Activated CD4-positive, alpha-beta T cell treated with anti-CD3 and anti-CD28 coated beads, Interleukin-2, amount 10 ng/mL, durations not matched to agents 24 days and 14 days (primary cell): ENCODE data around the gene AMMECR1. TPM values are rescaled to one million over a fixed set of nuclear protein-coding genes. Genes with fewer than 3 reads are reported as not detected.
"Not testable (repeated sequence)": the region's sequence is repeated elsewhere in the genome, so short reads cannot be mapped to it uniquely, and the experiment has no call there.

Experiments used
- DNase-seq: peaks from one replicate; pipeline ENCODE4 v3.0.0; 2022
- H3K27ac Mint-ChIP-seq: one replicate; pipeline ENCODE4 v1.8.0; 2022; ENCODE audit warnings: mild to moderate bottlenecking, mixed read lengths
- H3K27me3 Mint-ChIP-seq: one replicate; pipeline ENCODE4 v1.8.0; 2022; ENCODE audit warnings: mixed read lengths
- H3K36me3 Mint-ChIP-seq: one replicate; pipeline ENCODE4 v1.8.0; 2022; ENCODE audit warnings: low read depth, mild to moderate bottlenecking, mixed read lengths
- H3K4me1 Mint-ChIP-seq: one replicate; pipeline ENCODE4 v1.8.0; 2021; ENCODE audit warnings: mixed read lengths
- H3K4me3 Mint-ChIP-seq: one replicate; pipeline ENCODE4 v1.8.0; 2022; ENCODE audit warnings: mild to moderate bottlenecking, moderate library complexity, mixed read lengths
- H3K9me3 Mint-ChIP-seq: one replicate; pipeline ENCODE4 v1.8.0; 2021; ENCODE audit warnings: mixed read lengths
- intact Hi-C: fragments of 100-400 bp; cut with micrococcal nuclease; formaldehyde crosslinking; loops from one replicate; pipeline ENCODE4 v1.15.1; 2023
- total RNA-seq: library from RNA; stranded (reverse); gene quantifications from 2 replicates; pipeline ENCODE4 v1.2.3, GENCODE V29; 2022

Gene AMMECR1
- 12.2 and 15.0 TPM in 2 replicates for total RNA-seq

DNA sequence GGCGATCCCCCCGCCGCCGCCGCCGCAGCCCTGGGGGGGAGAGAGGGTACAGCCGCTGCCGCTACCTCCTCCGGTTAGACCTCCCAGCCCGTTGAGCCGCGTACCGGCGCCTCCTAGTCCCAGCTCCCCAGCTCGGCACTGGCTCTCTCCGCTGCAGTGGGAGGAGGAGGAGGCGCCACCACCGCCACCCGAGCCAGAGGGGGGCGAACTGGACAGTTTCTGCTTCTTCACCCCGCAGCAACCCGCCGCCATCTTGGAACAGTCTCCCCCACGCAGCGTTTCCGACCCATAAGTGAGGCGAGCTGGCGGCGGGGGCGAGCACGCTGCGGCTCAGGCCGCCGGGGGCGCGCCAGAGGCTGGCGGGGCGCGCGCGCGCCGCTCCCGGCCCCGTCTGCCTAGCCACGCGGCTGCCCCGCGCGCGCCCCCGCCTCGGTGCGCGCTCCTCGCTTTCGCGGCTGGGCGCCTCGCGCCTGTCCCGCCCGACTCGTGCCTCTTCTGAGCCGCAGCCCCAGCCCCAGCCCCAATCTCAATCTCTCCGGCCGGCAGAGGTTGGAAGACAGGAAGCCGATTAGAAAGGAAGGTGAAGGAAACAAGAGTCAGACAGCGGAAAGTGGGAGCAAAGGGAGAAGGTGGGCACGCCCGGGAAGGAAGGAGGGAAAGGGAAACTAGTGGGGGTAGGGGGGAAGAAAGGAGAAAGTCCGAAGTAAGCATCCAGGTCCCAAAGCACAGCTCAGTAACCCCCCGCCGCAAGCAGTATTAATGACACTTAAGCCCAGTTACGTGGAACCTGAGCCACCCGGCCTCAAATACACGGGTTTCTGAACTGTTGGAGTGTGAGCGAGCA, at the start of gene AMMECR1:
AMMECR1 (minus strand) TSS at position 266 of the 844 bp plus-strand sequence; CDS start at position 252, 14 bp downstream.
- H3K27me3 Mint-ChIP-seq: peaks cover 5% of the 10 kb centered on the region
- H3K27ac Mint-ChIP-seq: peak within 1 kb of the TSS; percentile 97
- peak; percentile 93 for DNase-seq
- intact Hi-C loops: loop anchor here (5.0 to 10.0 kb wide), 4 partner anchors 94 to 783 kb away; partner anchors contain the start of gene NXT2
- H3K36me3 Mint-ChIP-seq: no peaks in the 10 kb centered on the region
- peaks cover 14% of the 10 kb centered on the region for H3K4me1 Mint-ChIP-seq
- no peaks in the 10 kb centered on the region for H3K9me3 Mint-ChIP-seq
- H3K4me3 Mint-ChIP-seq: peak within 1 kb of the TSS; percentile 97

DNA sequence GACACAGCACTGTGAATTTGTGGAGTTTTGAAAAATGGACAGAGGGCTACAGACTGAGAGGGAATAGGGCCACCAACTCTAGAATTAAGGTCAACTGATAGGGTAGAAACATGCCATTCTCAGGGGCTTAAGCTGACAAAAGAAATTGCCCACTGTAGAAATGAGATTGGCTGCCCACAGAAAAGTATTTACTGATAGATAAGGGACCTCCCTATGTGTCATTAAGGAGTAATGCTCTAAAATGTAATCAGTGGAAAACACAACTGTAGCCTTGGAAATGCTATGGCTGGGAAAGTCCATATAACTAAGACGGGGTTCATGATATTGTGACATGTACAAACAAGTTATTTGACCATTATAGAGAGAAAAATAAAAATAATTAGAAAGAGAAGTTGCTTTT, 45.4 kb upstream of the AMMECR1 start:
- no peaks in the 10 kb centered on the region for H3K27me3 Mint-ChIP-seq
- intact Hi-C loops: no loop called here
- no peaks in the 10 kb centered on the region for H3K36me3 Mint-ChIP-seq
- no peak for DNase-seq
- H3K27ac Mint-ChIP-seq: no peak overlapping the region
- no peaks in the 10 kb centered on the region for H3K4me1 Mint-ChIP-seq
- no peak overlapping the region for H3K4me3 Mint-ChIP-seq
- no peaks in the 10 kb centered on the region for H3K9me3 Mint-ChIP-seq

DNA sequence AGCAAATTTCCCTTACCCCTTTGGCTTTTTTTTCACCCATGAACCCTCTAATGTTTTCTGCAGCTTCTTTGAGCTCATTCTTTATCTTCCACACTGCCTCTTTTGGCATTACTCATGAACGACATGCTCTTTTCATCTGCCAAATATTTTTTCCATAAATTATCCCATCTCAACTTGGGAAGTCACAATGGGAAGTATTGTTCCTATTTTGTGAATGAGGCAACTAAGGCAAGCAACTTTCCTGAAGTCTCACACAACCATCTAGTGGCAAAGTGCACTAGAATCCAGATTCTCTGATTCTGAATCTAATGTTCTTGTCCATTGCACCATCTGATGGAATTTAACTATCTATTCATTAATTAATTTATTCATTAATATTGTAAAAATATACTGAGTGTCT, 41.4 kb upstream of the AMMECR1 start:
- Mint-ChIP-seq H3K9me3 (no peaks in the 10 kb centered on the region), H3K4me1 (no peaks in the 10 kb centered on the region), H3K4me3 (no peak overlapping the region), H3K36me3 (no peaks in the 10 kb centered on the region), H3K27me3 (peaks cover 2% of the 10 kb centered on the region), H3K27ac (no peak overlapping the region)
- intact Hi-C loops: no loop called here
- DNase-seq: no peak

DNA sequence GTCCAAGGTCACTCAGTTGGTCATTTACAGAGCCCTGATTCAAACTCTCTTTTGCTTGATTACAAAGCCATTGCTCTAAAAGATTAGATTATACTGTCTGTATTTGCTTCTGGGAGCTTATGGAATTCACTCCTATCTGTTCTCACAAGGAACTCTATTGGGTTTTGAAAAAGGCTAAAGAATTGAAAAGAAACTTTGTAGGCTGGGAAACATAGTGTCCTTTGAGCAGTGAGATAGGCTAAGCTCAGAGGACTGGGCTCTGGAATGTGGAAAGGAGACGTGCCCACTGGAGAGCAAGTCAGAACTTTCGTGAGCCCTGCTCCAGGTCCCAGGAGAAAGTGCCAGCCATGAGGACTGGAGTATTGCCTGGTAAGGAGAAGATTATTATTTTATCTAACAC, 40.7 kb upstream of the AMMECR1 start, which contains the start of gene RTL9:
RTL9 (plus strand) TSS at position 301 of the 400 bp plus-strand sequence. CDS start 91,770 bp downstream, outside the sequence.
- Mint-ChIP-seq H3K9me3 (no peaks in the 10 kb centered on the region), H3K27ac (no peak within 1 kb of the TSS), H3K36me3 (no peaks in the 10 kb centered on the region), H3K4me1 (no peaks in the 10 kb centered on the region), H3K27me3 (peaks cover 2% of the 10 kb centered on the region), H3K4me3 (no peak within 1 kb of the TSS)
- no peak for DNase-seq
- intact Hi-C loops: no loop called here

DNA sequence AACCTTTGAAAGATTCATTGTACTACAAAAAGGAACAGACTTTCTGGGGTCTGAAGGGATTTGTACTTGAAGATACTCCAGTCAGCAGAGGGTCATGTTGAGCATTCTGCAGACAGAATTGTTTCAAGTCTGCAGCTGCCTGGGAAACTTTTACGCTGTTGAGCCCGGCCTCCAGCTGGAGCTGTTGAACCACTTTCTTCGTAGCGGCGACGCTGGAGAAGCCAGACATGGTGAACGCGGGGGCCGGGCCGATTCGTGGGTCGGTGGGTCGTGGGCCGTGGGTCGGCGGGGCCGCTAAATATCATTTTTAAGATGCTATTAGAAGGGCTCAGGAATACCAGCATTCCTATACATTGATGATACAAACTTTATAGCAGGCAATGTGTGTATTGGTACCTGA, 28.8 kb upstream of the AMMECR1 start:
- Mint-ChIP-seq H3K9me3 (no peaks in the 10 kb centered on the region), H3K4me1 (no peaks in the 10 kb centered on the region), H3K27me3 (no peaks in the 10 kb centered on the region), H3K27ac (no peak overlapping the region), H3K4me3 (no peak overlapping the region), H3K36me3 (no peaks in the 10 kb centered on the region)
- no peak for DNase-seq
- intact Hi-C loops: no loop called here

DNA sequence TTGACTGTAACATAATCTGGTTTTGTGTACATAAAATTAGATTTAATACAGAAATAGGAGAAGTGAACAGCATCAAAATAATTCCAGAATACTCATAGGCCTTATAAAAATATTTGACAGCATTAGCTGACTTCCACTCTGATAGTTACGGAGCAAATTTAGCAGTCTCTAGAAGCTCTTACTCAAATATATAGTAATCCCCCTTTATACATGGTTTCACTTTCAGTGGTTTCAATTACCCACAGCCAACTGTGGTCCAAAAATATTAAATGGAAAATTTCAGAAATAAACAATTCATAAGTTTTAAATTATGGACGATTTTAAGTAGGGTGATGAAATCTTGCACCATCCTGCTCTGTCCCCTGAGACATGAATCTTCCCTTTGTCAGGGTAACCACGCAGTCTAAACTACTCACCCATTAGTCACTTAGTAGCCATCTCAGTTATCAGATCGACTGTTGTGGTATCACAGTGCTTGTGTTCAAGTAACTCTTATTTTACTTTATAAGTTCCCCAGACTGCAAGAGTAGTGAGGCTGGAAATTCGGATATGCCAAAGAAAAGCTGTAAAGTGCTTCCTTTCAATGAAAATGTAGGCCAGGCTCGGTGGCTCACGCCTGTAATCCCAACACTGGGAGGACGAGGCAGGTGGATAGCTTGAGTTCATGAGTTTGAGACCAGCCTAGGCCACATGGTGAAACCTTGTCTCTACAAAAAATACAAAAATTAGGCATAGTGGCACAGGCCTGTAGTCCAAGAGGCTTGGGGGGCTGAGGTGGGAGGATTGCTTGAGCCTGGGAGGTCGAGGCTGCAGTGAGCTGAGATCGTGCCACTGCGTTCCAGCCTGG, 23.5 kb upstream of the AMMECR1 start:
- Mint-ChIP-seq H3K4me1 (no peaks in the 10 kb centered on the region), H3K9me3 (no peaks in the 10 kb centered on the region), H3K4me3 (no peak overlapping the region), H3K27me3 (no peaks in the 10 kb centered on the region), H3K27ac (no peak overlapping the region), H3K36me3 (no peaks in the 10 kb centered on the region)
- intact Hi-C loops: no loop called here
- DNase-seq: no peak

DNA sequence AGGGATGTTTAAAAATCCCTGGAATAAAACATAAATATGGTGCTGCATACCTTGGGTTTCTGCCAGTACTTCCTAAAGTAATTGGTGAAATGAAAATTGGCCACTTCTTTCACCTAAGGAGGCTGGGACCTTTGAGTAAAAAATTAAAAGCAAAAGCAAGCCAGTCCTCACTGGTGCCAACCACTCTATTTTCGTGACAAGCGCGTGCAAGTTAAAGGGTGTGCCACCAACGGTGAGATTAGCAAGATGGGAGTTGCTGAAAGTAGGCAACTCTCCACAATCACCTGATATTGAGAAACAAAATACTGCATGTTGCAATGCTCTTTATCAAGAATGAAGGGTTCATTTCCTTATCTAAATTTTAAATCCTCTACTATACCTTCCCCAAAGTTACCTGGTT, 21.1 kb upstream of the AMMECR1 start:
- intact Hi-C loops: no loop called here
- Mint-ChIP-seq H3K36me3 (no peaks in the 10 kb centered on the region), H3K27ac (no peak overlapping the region), H3K27me3 (no peaks in the 10 kb centered on the region), H3K9me3 (no peaks in the 10 kb centered on the region), H3K4me3 (no peak overlapping the region), H3K4me1 (no peaks in the 10 kb centered on the region)
- DNase-seq: no peak

DNA sequence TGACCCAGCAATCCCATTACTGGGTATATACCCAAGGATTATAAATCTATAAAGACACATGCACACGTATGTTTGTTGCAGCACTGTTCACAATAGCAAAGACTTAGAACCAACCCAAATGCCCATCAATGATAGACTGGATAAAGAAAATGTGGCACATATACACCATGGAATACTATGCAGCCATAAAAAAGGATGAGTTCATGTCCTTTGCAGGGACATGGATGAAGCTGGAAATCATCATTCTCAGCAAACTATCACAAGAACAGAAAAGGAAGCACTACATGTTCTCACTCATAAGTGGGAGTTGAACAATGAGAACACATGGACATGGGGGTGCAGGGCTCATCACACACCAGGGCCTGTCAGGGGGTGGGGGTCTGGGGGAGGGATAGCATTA, 15.6 kb upstream of the AMMECR1 start:
- DNase-seq, H3K27me3 Mint-ChIP-seq, intact Hi-C loops, H3K4me1 Mint-ChIP-seq, H3K4me3 Mint-ChIP-seq, H3K27ac Mint-ChIP-seq, H3K36me3 Mint-ChIP-seq, H3K9me3 Mint-ChIP-seq: not testable (repeated sequence)

DNA sequence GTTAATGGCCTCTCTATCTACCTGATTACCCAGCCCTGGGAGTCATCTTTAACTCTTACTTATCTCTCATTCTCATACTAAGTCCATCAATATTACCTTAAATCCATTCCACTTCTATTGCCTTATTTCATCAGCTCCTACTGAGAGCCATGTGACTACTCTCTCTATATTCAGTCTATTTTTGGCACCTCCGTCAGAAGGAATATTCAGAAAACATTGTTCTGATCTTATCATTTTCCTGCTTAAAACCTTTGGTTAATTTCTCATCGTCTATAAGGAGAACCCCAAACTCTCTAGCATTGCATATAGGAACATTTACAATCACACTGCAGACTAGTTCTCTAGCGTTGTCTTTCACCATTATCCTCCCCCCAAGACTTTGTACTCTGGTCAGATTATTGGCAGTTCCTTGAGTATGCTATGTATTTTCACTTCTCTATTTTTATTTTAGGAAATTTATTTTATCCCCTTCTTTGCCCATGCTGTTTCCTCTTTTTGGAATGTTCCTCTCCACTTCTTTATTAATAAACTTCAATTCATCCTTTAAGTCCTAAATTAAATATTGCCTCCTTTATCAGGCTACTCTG, 13.7 kb upstream of the AMMECR1 start:
- Mint-ChIP-seq H3K4me1 (no peaks in the 10 kb centered on the region), H3K36me3 (no peaks in the 10 kb centered on the region)
- intact Hi-C loops: no loop called here

DNA sequence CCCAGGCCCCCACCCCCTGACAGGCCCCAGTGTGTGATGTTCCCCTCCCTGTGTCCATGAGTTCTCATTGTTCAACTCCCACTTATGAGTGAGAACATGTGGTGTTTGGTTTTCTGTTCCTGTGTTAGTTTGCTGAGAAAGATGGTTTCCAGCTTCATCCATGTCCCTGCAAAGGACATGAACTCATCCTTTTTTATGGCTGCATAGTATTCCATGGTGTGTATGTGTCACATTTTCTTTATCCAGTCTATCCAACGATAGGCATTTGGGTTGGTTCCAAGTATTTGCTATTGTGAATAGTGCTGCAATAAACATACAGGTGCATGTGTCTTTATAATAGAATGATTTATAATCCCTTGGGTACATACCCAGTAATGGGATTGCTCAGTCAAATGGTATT, 10.7 kb upstream of the AMMECR1 start:
- H3K9me3 Mint-ChIP-seq, H3K4me3 Mint-ChIP-seq, H3K27me3 Mint-ChIP-seq, intact Hi-C loops, H3K27ac Mint-ChIP-seq, H3K36me3 Mint-ChIP-seq, H3K4me1 Mint-ChIP-seq, DNase-seq: not testable (repeated sequence)

More for the DNA sequence above, 13.7 kb upstream of the AMMECR1 start:
- H3K9me3 Mint-ChIP-seq: no peaks in the 10 kb centered on the region
- no peak overlapping the region for H3K27ac Mint-ChIP-seq
- no peaks in the 10 kb centered on the region for H3K27me3 Mint-ChIP-seq
- H3K4me3 Mint-ChIP-seq: no peak overlapping the region
- DNase-seq: no peak

DNA sequence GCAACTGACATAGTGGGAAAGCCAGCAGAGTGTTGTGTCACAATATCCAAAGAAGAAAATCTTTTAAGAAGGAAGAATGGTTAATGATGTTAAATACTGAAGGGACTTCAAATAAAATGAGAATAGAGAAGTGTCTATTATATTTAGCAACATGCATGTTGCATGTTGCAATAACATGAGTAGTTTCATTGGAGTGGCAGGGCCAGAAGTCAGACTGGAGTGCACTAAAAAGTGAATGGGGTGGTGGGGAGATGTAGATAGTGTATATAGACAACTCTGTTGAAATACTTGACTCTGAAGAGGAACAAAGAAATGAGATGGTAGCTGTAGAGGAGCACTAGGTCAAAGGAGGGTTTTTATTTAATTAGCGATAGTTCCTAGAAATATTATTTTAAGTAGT, 9.5 kb upstream of the AMMECR1 start:
- no peak for DNase-seq
- H3K4me1 Mint-ChIP-seq: no peaks in the 10 kb centered on the region
- intact Hi-C loops: no loop called here
- no peak overlapping the region for H3K27ac Mint-ChIP-seq
- H3K27me3 Mint-ChIP-seq: peaks cover 8% of the 10 kb centered on the region
- H3K36me3 Mint-ChIP-seq: no peaks in the 10 kb centered on the region
- H3K4me3 Mint-ChIP-seq: no peak overlapping the region
- no peaks in the 10 kb centered on the region for H3K9me3 Mint-ChIP-seq

DNA sequence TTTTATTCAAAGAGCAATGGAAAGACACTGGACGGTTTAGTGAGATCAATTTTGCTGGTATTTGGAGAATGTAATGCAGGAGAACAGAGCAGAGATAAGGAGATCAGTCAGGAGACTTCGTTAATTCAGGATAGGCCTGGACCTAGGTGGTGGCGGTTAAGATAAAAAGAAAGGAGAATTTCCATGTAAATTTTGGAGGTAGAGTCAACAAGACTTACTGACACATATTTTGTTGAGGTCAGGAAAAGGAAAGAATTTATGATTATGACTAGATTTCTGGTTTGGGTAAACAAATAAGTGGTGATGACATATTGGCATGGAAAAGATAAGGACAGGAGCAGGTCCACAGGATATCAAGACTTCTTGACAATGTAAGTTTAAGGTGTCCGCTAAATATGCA, 8.8 kb upstream of the AMMECR1 start:
- Mint-ChIP-seq H3K9me3 (no peaks in the 10 kb centered on the region), H3K36me3 (no peaks in the 10 kb centered on the region), H3K4me3 (no peak overlapping the region), H3K27me3 (peaks cover 11% of the 10 kb centered on the region), H3K27ac (no peak overlapping the region), H3K4me1 (peaks cover 2% of the 10 kb centered on the region)
- no peak for DNase-seq
- intact Hi-C loops: no loop called here

DNA sequence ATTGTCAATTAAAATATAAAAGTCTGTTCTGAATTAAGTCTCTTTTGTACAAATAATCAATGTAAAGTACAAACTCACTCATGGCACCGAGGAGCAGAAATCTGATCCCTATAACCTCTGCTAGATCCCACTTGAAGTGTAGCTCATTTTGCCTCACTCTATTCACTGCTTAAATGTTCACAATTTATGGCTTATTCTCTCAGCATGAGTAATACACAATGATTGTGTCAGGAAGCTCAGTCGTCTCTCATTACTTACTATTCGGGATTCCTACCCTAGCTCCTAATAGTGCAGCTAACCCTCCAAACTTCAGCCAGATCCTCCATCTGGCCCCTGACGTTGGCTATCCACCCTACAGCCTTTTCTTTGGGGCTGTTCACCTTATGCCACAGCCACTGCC, 4.7 kb upstream of the AMMECR1 start:
- no peaks in the 10 kb centered on the region for H3K36me3 Mint-ChIP-seq
- no peak overlapping the region for H3K4me3 Mint-ChIP-seq
- no peak overlapping the region for H3K27ac Mint-ChIP-seq
- DNase-seq: no peak
- peaks cover 6% of the 10 kb centered on the region for H3K4me1 Mint-ChIP-seq
- peaks cover 13% of the 10 kb centered on the region for H3K27me3 Mint-ChIP-seq
- H3K9me3 Mint-ChIP-seq: no peaks in the 10 kb centered on the region
- intact Hi-C loops: no loop called here

DNA sequence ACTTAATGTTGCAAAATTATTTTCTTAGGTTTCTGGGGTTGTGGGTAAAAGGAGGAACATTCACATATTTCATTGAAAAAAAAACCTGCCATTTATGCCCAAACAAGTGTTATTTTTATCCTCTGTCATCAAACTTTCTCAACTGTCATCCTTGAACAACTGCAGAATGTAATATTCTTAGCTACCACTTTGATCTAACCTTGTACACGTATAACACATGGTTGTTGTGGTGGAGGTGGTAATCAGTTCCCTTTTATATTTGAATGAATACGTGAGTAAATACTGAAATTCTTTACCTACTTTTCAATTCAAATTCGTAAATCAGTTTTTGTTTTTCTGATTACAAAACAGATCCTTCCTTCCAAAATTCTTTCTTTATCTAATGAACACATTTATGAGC, 3.8 kb upstream of the AMMECR1 start:
- no peak for DNase-seq
- Mint-ChIP-seq H3K9me3 (no peaks in the 10 kb centered on the region), H3K27ac (no peak overlapping the region), H3K4me3 (no peak overlapping the region), H3K4me1 (peaks cover 6% of the 10 kb centered on the region), H3K36me3 (no peaks in the 10 kb centered on the region), H3K27me3 (peaks cover 13% of the 10 kb centered on the region)
- intact Hi-C loops: no loop called here
